ENCODE data around the gene DDX24.

DNA sequence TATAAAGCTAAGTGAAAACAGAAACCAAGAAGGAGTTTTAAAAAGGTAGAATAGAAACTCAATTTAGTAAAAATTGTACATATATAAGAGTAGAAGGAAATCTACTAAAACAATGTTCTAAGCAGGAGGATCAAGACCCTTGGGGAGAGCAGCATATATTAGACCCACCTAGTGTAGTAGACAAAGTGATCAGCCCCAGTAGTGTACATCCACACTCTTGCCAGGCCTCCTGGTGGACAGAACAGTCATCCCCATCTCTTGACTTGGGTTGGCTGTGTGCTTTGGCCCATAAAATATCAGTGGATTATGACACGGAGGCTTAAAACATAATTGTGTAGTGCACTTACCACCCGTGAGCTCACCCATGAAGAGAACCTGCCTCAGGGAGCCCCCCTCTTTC is 65.8 kb downstream of the DDX24 start:
- TF ChIP-seq, protein P1, sequence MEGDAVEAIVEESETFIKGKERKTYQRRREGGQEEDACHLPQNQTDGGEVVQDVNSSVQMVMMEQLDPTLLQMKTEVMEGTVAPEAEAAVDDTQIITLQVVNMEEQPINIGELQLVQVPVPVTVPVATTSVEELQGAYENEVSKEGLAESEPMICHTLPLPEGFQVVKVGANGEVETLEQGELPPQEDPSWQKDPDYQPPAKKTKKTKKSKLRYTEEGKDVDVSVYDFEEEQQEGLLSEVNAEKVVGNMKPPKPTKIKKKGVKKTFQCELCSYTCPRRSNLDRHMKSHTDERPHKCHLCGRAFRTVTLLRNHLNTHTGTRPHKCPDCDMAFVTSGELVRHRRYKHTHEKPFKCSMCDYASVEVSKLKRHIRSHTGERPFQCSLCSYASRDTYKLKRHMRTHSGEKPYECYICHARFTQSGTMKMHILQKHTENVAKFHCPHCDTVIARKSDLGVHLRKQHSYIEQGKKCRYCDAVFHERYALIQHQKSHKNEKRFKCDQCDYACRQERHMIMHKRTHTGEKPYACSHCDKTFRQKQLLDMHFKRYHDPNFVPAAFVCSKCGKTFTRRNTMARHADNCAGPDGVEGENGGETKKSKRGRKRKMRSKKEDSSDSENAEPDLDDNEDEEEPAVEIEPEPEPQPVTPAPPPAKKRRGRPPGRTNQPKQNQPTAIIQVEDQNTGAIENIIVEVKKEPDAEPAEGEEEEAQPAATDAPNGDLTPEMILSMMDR (IDR thresholded peaks at IDR 0.05): no peak
- no peak for TF ChIP-seq POLR2A (IDR thresholded peaks at IDR 0.05)

Measured in body of pancreas (tissue), 4 donors.